HUES6 (cell line): ENCODE results near the gene NPAS1.
"Not testable (repeated sequence)": the region's sequence is repeated elsewhere in the genome, so short reads cannot be mapped to it uniquely, and the experiment has no call there.

Experiments
- H3K27ac ChIP-seq: 2 replicates; pipeline ENCODE4 v1.7.0; 2013; ENCODE audit warnings: low read depth, mild to moderate bottlenecking, low read length, inconsistent platforms
- H3K27me3 ChIP-seq: 2 replicates; pipeline ENCODE4 v1.6.1; 2013; ENCODE audit warnings: low read length; ENCODE audit not compliant: control insufficient read depth, insufficient read depth
- H3K36me3 ChIP-seq: 2 replicates; pipeline ENCODE4 v1.6.1; 2013; ENCODE audit warnings: low read length; ENCODE audit not compliant: control insufficient read depth, insufficient read depth
- H3K4me1 ChIP-seq: 2 replicates; pipeline ENCODE4 v1.6.1; 2013; ENCODE audit warnings: low read length; ENCODE audit not compliant: control insufficient read depth, insufficient read depth
- H3K4me3 ChIP-seq: 2 replicates; pipeline ENCODE4 v1.5.1; 2013; ENCODE audit warnings: low read depth, low read length
- H3K9ac ChIP-seq: one replicate; pipeline ENCODE4 v1.6.1; 2013; ENCODE audit warnings: mild to moderate bottlenecking, low read length
- H3K9me3 ChIP-seq: 2 replicates; pipeline ENCODE4 v1.6.1; 2013; ENCODE audit warnings: low read depth, low read length; ENCODE audit not compliant: control insufficient read depth, insufficient read depth

The NPAS1 gene

GRCh38 chr19:47003611-47004465, 15.8 kb upstream of the NPAS1 start:
- H3K4me3 ChIP-seq: no peak overlapping the region
- no peak overlapping the region for H3K9ac ChIP-seq
- no peaks in the 10 kb centered on the region; the same call in 1 of the 2 replicates for H3K4me1 ChIP-seq
- H3K27me3 ChIP-seq: no peaks in the 10 kb centered on the region
- H3K9me3 ChIP-seq: 0 out of 2 replicates have a peak, but pooled peaks cover 4% of the 10 kb centered on the region
- peaks cover 31% of the 10 kb centered on the region for H3K36me3 ChIP-seq
- H3K27ac ChIP-seq: no peak overlapping the region

- H3K27me3 ChIP-seq: no peaks in the 10 kb centered on the region
- H3K4me1 ChIP-seq: no peaks in the 10 kb centered on the region; the same call in 1 of the 2 replicates
- no peak overlapping the region for H3K4me3 ChIP-seq
- no peak overlapping the region for H3K27ac ChIP-seq
- no peak overlapping the region for H3K9ac ChIP-seq
- H3K36me3 ChIP-seq: peaks cover 18% of the 10 kb centered on the region
- 0 out of 2 replicates have a peak, but pooled peaks cover 4% of the 10 kb centered on the region for H3K9me3 ChIP-seq
Observed at GRCh38 chr19:47005164-47005641, 14.4 kb upstream of the NPAS1 start.

GRCh38 chr19:47005873-47006272, 13.8 kb upstream of the NPAS1 start:
- Histone ChIP-seq H3K9ac (no peak overlapping the region), H3K27me3 (no peaks in the 10 kb centered on the region), H3K9me3 (0 out of 2 replicates have a peak, but pooled peaks cover 4% of the 10 kb centered on the region), H3K4me1 (no peaks in the 10 kb centered on the region; the same call in 1 of the 2 replicates), H3K36me3 (peaks cover 11% of the 10 kb centered on the region), H3K4me3 (no peak overlapping the region), H3K27ac (no peak overlapping the region)

- H3K27me3 ChIP-seq: no peaks in the 10 kb centered on the region
- H3K36me3 ChIP-seq: peaks cover 5% of the 10 kb centered on the region; the same call in 1 of the 2 replicates
- 0 out of 2 replicates have a peak, but pooled peaks cover 4% of the 10 kb centered on the region for H3K9me3 ChIP-seq
- H3K27ac ChIP-seq: no peak overlapping the region
- H3K9ac ChIP-seq: no peak overlapping the region
- H3K4me1 ChIP-seq: no peaks in the 10 kb centered on the region; the same call in 1 of the 2 replicates
- H3K4me3 ChIP-seq: no peak overlapping the region
Observed at GRCh38 chr19:47006496-47006895, 13.1 kb upstream of the NPAS1 start.

- not testable (repeated sequence) for H3K4me1 ChIP-seq, H3K4me3 ChIP-seq, H3K27ac ChIP-seq, H3K36me3 ChIP-seq, H3K9me3 ChIP-seq, H3K27me3 ChIP-seq, H3K9ac ChIP-seq
Observed at GRCh38 chr19:47010549-47010948, 9.1 kb upstream of the NPAS1 start.

GRCh38 chr19:47012617-47013016, 7.0 kb upstream of the NPAS1 start:
- Histone ChIP-seq H3K27me3 (peaks cover 3% of the 10 kb centered on the region; the same call in 1 of the 2 replicates), H3K9me3 (0 out of 2 replicates have a peak, but pooled peaks cover 4% of the 10 kb centered on the region), H3K36me3 (no peaks in the 10 kb centered on the region), H3K4me3 (no peak overlapping the region), H3K4me1 (0 out of 2 replicates have a peak, but pooled peaks cover 3% of the 10 kb centered on the region), H3K9ac (no peak overlapping the region), H3K27ac (no peak overlapping the region)

GRCh38 chr19:47013041-47013517, 6.6 kb upstream of the NPAS1 start:
- Histone ChIP-seq H3K36me3 (no peaks in the 10 kb centered on the region), H3K4me3 (no peak overlapping the region), H3K9ac (no peak overlapping the region), H3K9me3 (0 out of 2 replicates have a peak, but pooled peaks cover 4% of the 10 kb centered on the region), H3K27me3 (peaks cover 4% of the 10 kb centered on the region), H3K27ac (no peak overlapping the region), H3K4me1 (0 out of 2 replicates have a peak, but pooled peaks cover 3% of the 10 kb centered on the region)

- Histone ChIP-seq H3K4me1 (peaks cover 9% of the 10 kb centered on the region), H3K27me3 (peaks cover 63% of the 10 kb centered on the region), H3K9me3 (no peaks in the 10 kb centered on the region), H3K36me3 (no peaks in the 10 kb centered on the region), H3K4me3 (peak overlapping the region; percentile 56), H3K9ac (no peak overlapping the region), H3K27ac (no peak overlapping the region)
Observed at GRCh38 chr19:47018923-47019322, 714 bp upstream of the NPAS1 start.

- Histone ChIP-seq H3K9ac (no peak overlapping the region), H3K4me1 (peaks cover 9% of the 10 kb centered on the region), H3K27ac (no peak overlapping the region), H3K36me3 (no peaks in the 10 kb centered on the region), H3K9me3 (no peaks in the 10 kb centered on the region), H3K27me3 (peaks cover 75% of the 10 kb centered on the region), H3K4me3 (peak overlapping the region; percentile 58)
Observed at GRCh38 chr19:47020132-47020805, 632 bp downstream of the NPAS1 start.

- H3K4me1 ChIP-seq: peaks cover 9% of the 10 kb centered on the region
- peaks cover 78% of the 10 kb centered on the region for H3K27me3 ChIP-seq
- no peak overlapping the region for H3K27ac ChIP-seq
- peak overlapping the region; percentile 47 for H3K9ac ChIP-seq
- H3K9me3 ChIP-seq: no peaks in the 10 kb centered on the region
- peak overlapping the region; percentile 58 for H3K4me3 ChIP-seq
- H3K36me3 ChIP-seq: no peaks in the 10 kb centered on the region
Observed at GRCh38 chr19:47020992-47021496, 1.4 kb downstream of the NPAS1 start.
